IPS DF 6.9 (cell line): ENCODE data around the gene RALGPS1.

Experiments used
- DNase-seq: peaks from one replicate; pipeline ENCODE4 v3.0.0-alpha.2; 2013; ENCODE audit warnings: low read depth, low spot score
- H3K27ac ChIP-seq: one replicate; pipeline ENCODE4 v1.5.1; 2013; ENCODE audit warnings: low read length, control low read depth
- H3K27me3 ChIP-seq: 2 replicates; pipeline ENCODE4 v1.6.1; 2013; ENCODE audit warnings: mild to moderate bottlenecking, low read length; ENCODE audit not compliant: control insufficient read depth, insufficient read depth
- H3K36me3 ChIP-seq: 2 replicates; pipeline ENCODE4 v1.6.1; 2013; ENCODE audit warnings: low read length; ENCODE audit not compliant: control insufficient read depth, insufficient read depth
- H3K4me1 ChIP-seq: 2 replicates; pipeline ENCODE4 v1.6.1; 2013; ENCODE audit warnings: low read length; ENCODE audit not compliant: control insufficient read depth, insufficient read depth
- H3K4me3 ChIP-seq: 2 replicates; pipeline ENCODE4 v1.5.1; 2013; ENCODE audit warnings: mild to moderate bottlenecking, low read length
- H3K9me3 ChIP-seq: 2 replicates; pipeline ENCODE4 v1.6.1; 2013; ENCODE audit warnings: low read length, inconsistent platforms; ENCODE audit not compliant: control insufficient read depth, insufficient read depth
- WGBS: extraction: QIAGEN DNeasy Blood & Tissue Kit; methylation state at CpG from one replicate; pipeline ENCODE4 v1.1.7; 2013; ENCODE audit warnings: mixed read lengths, missing lambda C conversion rate; ENCODE audit not compliant: insufficient read length, insufficient coverage; 5-methylcytosine and 5-hydroxymethylcytosine counted together

The RALGPS1 gene

DNA sequence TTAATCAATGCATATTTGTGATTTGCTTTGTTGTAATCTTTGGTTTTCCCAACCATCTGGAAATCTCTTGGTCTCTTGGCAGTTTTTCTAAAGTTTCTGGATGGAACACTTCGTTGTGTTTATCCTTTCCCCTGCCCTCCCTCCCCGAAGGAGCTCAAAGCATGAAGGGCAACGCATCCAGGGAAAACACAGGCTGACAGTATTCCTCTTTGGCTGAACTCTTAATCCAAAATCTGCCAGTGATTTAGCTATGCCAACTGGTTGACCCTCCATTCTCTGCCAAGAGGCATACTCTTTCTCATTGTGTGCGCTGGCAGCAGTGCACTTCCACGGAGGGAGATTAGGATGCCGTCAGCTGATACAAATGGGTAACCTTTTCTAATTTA is 33.6 kb upstream of the RALGPS1 start:
- no peaks in the 10 kb centered on the region for H3K4me1 ChIP-seq
- H3K36me3 ChIP-seq = peaks cover 11% of the 10 kb centered on the region; the same call in 1 of the 2 replicates
- H3K4me3 ChIP-seq = no peak overlapping the region
- no peaks in the 10 kb centered on the region for H3K27me3 ChIP-seq
- no peak overlapping the region for H3K27ac ChIP-seq
- no peaks in the 10 kb centered on the region for H3K9me3 ChIP-seq
- no CpG with 5 or more reads among the region's 6 CpGs for WGBS
- DNase-seq = no peak

DNA sequence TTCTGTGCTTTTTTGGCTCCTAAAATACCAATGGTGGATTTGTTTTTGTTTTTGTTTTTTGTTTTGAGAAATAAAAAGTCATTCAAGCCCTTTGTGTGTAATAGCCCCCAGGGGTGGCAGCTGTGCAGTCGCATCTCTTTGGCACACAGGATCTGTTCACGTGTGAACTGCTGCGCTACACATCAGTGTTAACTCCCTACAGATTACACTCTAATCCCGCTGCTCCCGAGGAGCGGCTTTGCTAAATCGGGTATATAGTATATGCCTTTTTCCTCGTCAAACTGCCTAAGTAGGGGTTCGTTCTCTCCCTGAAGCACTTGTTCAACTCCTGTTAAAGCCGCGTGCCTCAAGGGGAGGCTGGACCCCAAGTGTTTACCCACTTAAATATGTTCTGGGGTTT is 31.8 kb upstream of the RALGPS1 start:
- Histone ChIP-seq H3K4me1 (peaks cover 3% of the 10 kb centered on the region; the same call in 1 of the 2 replicates), H3K27me3 (no peaks in the 10 kb centered on the region), H3K9me3 (no peaks in the 10 kb centered on the region), H3K27ac (no peak overlapping the region), H3K4me3 (no peak overlapping the region), H3K36me3 (peaks cover 11% of the 10 kb centered on the region; the same call in 1 of the 2 replicates)
- DNase-seq = no peak
- no CpG with 5 or more reads among the region's 11 CpGs for WGBS

DNA sequence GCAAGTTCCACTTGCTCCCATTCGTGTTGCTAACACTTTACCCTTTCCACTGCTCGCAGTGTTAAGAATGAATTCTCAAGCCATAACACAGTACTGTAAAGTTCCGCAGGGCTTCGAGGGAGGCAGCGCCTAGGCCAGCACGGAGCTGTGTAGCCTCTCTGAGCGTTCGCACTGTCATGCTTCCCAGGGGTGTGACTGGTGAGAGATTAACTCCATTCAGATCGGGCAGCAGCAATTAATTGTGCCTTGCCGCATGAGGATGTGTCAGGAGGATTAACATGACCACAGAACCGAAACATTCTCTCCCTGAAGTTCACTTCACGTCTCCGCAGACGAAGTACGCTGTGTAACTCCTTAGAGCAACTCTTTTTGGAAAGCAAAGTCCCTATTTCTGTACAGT is 30.9 kb upstream of the RALGPS1 start:
- Histone ChIP-seq H3K36me3 (peaks cover 11% of the 10 kb centered on the region; the same call in 1 of the 2 replicates), H3K4me1 (peaks cover 3% of the 10 kb centered on the region; the same call in 1 of the 2 replicates), H3K4me3 (no peak overlapping the region), H3K27me3 (no peaks in the 10 kb centered on the region), H3K9me3 (no peaks in the 10 kb centered on the region), H3K27ac (no peak overlapping the region)
- WGBS = no CpG with 5 or more reads among the region's 15 CpGs
- no peak for DNase-seq

DNA sequence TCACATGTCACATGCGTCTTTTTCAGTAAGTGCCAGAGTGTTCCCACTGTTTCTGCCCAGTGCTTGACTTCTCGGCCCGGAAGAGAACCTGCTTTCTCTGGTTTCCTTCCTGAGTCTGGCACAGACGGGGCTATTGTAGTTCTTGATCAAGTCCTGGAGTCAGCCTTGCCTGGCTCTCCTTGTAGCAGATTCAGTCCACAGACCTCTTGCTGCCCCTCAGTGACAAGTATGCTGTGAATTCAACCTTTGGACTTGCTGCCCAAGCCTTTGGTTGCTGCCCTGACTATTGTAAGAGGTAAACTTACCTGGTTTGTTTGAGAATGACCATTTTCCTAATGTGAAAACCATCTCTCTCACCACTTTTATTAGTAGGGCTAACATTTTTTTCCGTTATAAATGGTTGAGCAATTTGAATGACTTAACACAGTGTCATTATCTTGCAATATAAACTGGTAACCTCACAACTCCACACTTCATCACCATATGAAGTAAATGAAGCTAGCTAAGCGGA is 29.4 kb upstream of the RALGPS1 start:
- Histone ChIP-seq H3K4me3 (no peak overlapping the region), H3K9me3 (no peaks in the 10 kb centered on the region), H3K27me3 (no peaks in the 10 kb centered on the region), H3K27ac (no peak overlapping the region), H3K4me1 (peaks cover 3% of the 10 kb centered on the region; the same call in 1 of the 2 replicates), H3K36me3 (peaks cover 5% of the 10 kb centered on the region; the same call in 1 of the 2 replicates)
- DNase-seq = no peak
- no CpG with 5 or more reads among the region's 6 CpGs for WGBS

DNA sequence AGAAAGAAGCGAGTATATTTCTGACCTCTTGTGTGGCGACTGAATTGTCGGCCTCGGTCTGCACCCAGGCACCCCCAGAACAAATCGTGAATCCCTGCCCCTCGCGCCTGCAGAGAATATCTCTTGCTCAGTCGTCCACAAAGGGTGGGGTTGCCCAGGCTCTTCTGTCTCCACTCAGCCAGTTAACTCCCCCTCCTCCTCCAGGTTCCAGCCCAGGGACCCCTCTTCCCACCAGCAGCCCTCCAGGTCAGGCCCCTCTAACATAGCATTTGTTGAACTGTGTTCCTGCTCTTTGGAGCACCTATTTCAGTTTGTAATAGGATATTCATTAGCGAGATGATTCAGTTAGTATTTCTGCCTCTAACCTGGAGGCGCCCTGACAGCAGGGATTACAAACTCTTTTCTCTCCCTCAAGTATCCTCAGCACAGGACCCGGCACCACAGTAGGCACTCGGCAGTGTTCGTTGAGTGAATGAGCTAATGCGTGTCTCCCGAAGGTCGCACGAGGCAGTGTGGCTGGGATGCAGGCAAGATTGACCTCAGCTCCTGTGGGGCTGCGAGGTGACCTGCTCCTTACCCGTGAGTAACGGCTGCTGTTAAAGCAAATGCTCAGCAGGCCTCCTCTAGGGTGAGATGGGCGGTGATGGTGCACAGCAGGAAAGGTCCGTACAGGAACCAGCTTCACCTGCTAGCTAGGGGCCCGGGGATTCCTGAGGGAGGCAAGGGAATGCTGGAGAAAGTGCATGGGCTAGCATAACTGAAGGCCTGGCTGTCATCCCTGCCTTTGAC is 28.4 kb upstream of the RALGPS1 start:
- 0 out of 2 replicates have a peak, but pooled peaks cover 2% of the 10 kb centered on the region for H3K36me3 ChIP-seq
- DNase-seq = no peak
- no peak overlapping the region for H3K27ac ChIP-seq
- peaks cover 3% of the 10 kb centered on the region; the same call in 1 of the 2 replicates for H3K4me1 ChIP-seq
- no peak overlapping the region for H3K4me3 ChIP-seq
- no CpG with 5 or more reads among the region's 23 CpGs for WGBS
- no peaks in the 10 kb centered on the region for H3K9me3 ChIP-seq
- no peaks in the 10 kb centered on the region for H3K27me3 ChIP-seq

DNA sequence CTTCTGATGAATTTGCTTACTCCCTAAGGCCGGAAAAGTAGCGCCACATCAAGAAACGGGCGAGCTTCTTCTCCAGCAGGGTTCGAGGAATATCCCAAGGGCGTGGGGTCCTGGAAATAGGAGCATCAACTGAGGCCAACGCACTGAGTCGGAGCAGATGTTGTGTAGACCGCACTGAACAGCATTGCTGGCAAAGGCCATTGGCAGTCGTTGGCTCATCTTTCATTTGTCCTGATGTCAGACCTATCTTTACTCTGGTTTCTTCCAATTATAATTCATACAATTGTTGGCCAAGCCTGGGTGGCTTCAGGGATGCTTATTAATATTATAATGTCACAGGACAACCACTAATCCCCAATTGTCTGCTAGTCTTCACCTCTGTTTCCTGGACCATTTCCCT is 27.7 kb upstream of the RALGPS1 start:
- H3K27ac ChIP-seq = no peak overlapping the region

DNA sequence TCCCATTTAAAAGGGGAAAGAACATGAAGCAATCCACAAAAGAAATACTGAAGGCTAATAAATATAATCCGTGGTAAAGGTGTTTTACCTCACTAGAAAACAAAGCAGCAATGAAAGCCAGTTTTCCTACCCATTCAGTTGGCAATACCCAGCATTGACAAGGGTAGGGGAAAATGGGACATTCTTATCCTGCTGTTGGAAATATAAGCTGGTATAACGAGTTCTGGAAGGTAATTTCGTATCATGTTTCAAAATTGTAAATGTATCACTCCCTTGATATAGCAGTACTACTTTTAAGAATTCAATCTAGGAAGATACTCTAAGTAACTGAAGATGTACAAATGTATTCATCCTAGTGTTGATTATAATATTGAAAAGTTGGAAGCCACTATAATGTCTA is 22.9 kb upstream of the RALGPS1 start:
- no peaks in the 10 kb centered on the region for H3K4me1 ChIP-seq
- H3K36me3 ChIP-seq = no peaks in the 10 kb centered on the region
- no peaks in the 10 kb centered on the region for H3K9me3 ChIP-seq
- H3K4me3 ChIP-seq = no peak overlapping the region
- H3K27ac ChIP-seq = no peak overlapping the region
- no CpG with 5 or more reads among the region's 3 CpGs for WGBS
- H3K27me3 ChIP-seq = no peaks in the 10 kb centered on the region
- DNase-seq = no peak

More for the DNA sequence above, 27.7 kb upstream of the RALGPS1 start:
- Histone ChIP-seq H3K27me3 (no peaks in the 10 kb centered on the region), H3K4me1 (peaks cover 3% of the 10 kb centered on the region; the same call in 1 of the 2 replicates), H3K36me3 (0 out of 2 replicates have a peak, but pooled peaks cover 2% of the 10 kb centered on the region), H3K9me3 (no peaks in the 10 kb centered on the region), H3K4me3 (no peak overlapping the region)
- DNase-seq = no peak
- no CpG with 5 or more reads among the region's 10 CpGs for WGBS

DNA sequence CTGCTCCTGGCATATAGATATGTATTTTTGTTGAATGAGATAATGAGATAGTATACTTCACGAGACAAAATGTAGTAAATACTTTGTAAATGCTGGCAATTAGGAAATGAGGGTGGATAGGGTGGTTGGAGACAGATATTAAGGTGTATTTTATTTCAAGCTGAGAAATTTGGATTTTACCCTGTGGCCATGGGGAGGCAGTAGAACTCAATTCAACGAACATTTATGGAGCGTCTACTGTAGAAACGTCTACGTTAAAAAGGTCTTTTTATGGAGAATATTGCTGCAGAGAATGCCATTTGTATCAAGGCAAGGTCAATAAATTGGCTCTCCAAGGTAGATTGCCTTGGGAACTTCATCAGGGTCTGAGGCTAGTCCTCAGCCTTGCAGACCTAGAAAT is 21.5 kb upstream of the RALGPS1 start:
- no peak overlapping the region for H3K4me3 ChIP-seq
- 100% methylated on average over 1 of the region's 5 CpGs for WGBS
- H3K4me1 ChIP-seq = no peaks in the 10 kb centered on the region
- no peaks in the 10 kb centered on the region for H3K36me3 ChIP-seq
- no peak overlapping the region for H3K27ac ChIP-seq
- no peak for DNase-seq
- H3K9me3 ChIP-seq = no peaks in the 10 kb centered on the region
- no peaks in the 10 kb centered on the region for H3K27me3 ChIP-seq

DNA sequence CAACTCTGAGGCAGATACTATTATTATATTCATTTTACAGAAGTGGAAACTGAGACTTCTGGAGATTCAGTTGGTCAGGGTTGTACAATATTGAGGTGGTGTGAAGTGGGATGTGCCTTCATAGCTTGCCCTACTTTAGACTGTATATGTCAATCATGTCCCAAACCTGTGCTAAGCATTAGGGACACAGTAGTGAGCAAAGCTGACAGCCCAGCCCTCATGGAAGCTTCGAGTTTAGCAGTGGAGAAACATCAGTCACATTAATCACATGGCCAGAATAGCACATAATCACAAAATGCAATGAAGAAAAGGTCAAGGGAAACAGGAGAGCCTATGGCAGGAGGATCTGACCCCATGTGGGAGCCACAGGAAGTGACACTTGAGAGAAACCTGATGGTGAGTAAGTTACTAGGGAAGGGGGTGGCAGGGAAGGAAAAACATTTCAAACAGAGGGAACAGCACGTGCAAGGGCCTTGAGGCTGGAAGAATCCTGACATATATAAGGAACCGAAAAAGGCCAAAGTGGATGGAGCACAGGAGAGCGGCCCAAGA is 20.5 kb upstream of the RALGPS1 start:
- H3K4me3 ChIP-seq = no peak overlapping the region
- no peak for DNase-seq
- no peaks in the 10 kb centered on the region for H3K9me3 ChIP-seq
- H3K36me3 ChIP-seq = no peaks in the 10 kb centered on the region
- H3K27me3 ChIP-seq = no peaks in the 10 kb centered on the region
- no CpG with 5 or more reads among the region's 4 CpGs for WGBS
- H3K4me1 ChIP-seq = no peaks in the 10 kb centered on the region
- H3K27ac ChIP-seq = no peak overlapping the region

DNA sequence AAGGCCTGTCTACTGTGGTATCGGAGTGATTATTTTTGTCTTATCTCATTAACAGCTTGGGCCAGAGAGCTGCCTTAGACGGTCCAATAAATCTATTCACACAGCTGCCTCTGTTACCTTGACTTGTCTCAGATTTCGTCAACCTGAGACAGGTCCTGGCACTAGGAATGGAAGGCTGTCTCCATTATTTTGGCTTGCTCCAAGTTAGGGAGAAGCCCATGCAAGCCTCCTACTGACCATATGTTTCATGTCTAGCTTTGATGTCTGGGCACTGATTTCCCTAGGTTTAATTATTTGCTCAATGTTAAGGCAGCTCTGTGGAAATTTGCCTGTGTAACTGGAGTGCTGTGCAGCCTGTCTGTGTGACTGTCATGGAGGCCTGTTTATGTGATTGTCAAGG is 12.4 kb upstream of the RALGPS1 start:
- H3K9me3 ChIP-seq = no peaks in the 10 kb centered on the region
- H3K27ac ChIP-seq = no peak overlapping the region
- no peaks in the 10 kb centered on the region for H3K36me3 ChIP-seq
- no peaks in the 10 kb centered on the region for H3K4me1 ChIP-seq
- no CpG with 5 or more reads among the region's 3 CpGs for WGBS
- H3K27me3 ChIP-seq = no peaks in the 10 kb centered on the region
- DNase-seq = no peak
- H3K4me3 ChIP-seq = no peak overlapping the region
